Keratinocyte (primary cell): ENCODE results near the gene FREM1. TPM values are rescaled to one million over a fixed set of nuclear protein-coding genes. Genes with fewer than 3 reads are reported as not detected.

Experiments
- DNase-seq: peaks from one replicate; pipeline ENCODE4 v3.0.0-alpha.2; 2011; ENCODE audit warnings: low read depth, missing footprints, low spot score
- FAIRE-seq: peaks from 2 replicates; lab custom pipeline; 2011; peaks lifted over from hg19 to GRCh38; lab: Jason Lieb, UNC
- H2AFZ ChIP-seq: 2 replicates; pipeline ENCODE4 v1.6.0; 2012; ENCODE audit warnings: low read length, control low read depth, inconsistent platforms; ENCODE audit not compliant: control insufficient read depth
- H3K27ac ChIP-seq: 2 replicates; pipeline ENCODE4 v1.5.1; 2011; ENCODE audit warnings: low read length; ENCODE audit not compliant: control insufficient read depth, insufficient read depth
- H3K27me3 ChIP-seq: 3 replicates; pipeline ENCODE4 v1.6.0; 2011; ENCODE audit warnings: low read length; ENCODE audit not compliant: control insufficient read depth, insufficient read depth; ENCODE audit errors: extremely low read depth
- H3K36me3 ChIP-seq, 2 experiments: 2 replicates in 1 of 2; 3 replicates in 1 of 2; pipeline ENCODE4 v1.5.1; 2011; ENCODE audit warnings: low read length in 2 of 2, mild to moderate bottlenecking in 1 of 2; ENCODE audit not compliant: control insufficient read depth in 2 of 2, insufficient read depth in 2 of 2; ENCODE audit errors: extremely low read depth in 1 of 2
- H3K4me1 ChIP-seq: 3 replicates; pipeline ENCODE4 v1.5.1; 2011; ENCODE audit warnings: low read length; ENCODE audit not compliant: control insufficient read depth, insufficient read depth; ENCODE audit errors: extremely low read depth
- H3K4me2 ChIP-seq: 3 replicates; pipeline ENCODE4 v1.6.0; 2011; ENCODE audit warnings: low read depth, low read length; ENCODE audit not compliant: control insufficient read depth, insufficient read depth; ENCODE audit errors: extremely low read depth
- H3K4me3 ChIP-seq, 3 experiments: fragments of 200-600 bp in 1 of 3; sonication (generic) in 1 of 3; 2 replicates in 2 of 3; 3 replicates in 1 of 3; pipeline ENCODE4 v1.5.1; 2011 to 2016; ENCODE audit warnings: low read length in 3 of 3, mild to moderate bottlenecking in 3 of 3, control low read depth in 2 of 3, inconsistent platforms in 1 of 3, low read depth in 1 of 3, mixed read lengths in 1 of 3, mixed run types in 1 of 3, moderate library complexity in 1 of 3; ENCODE audit not compliant: control insufficient read depth in 2 of 3, insufficient read depth in 2 of 3; ENCODE audit errors: extremely low read depth in 1 of 3
- H3K79me2 ChIP-seq: 2 replicates; pipeline ENCODE4 v1.6.0; 2012; ENCODE audit warnings: low read length; ENCODE audit not compliant: control insufficient read depth, insufficient read depth
- H3K9ac ChIP-seq: 3 replicates; pipeline ENCODE4 v1.6.0; 2011; ENCODE audit warnings: low read length; ENCODE audit not compliant: control insufficient read depth, insufficient read depth; ENCODE audit errors: extremely low read depth
- H3K9me1 ChIP-seq: 3 replicates; pipeline ENCODE4 v1.6.0; 2011; ENCODE audit warnings: low read length; ENCODE audit not compliant: control insufficient read depth, insufficient read depth; ENCODE audit errors: extremely low read depth
- H3K9me3 ChIP-seq: 2 replicates; pipeline ENCODE4 v1.5.1; 2012; ENCODE audit warnings: low read depth, low read length; ENCODE audit not compliant: control insufficient read depth
- H4K20me1 ChIP-seq: 3 replicates; pipeline ENCODE4 v1.6.0; 2011; ENCODE audit warnings: low read length; ENCODE audit not compliant: control insufficient read depth, insufficient read depth; ENCODE audit errors: extremely low read depth
- EZH2 ChIP-seq: IDR thresholded peaks from one replicate; pipeline ENCODE4 v1.6.1; 2012; ENCODE audit warnings: inconsistent platforms, mild to moderate bottlenecking, low read length, moderate library complexity
- dilution Hi-C: fragments of 300-500 bp; cut with MboI; formaldehyde crosslinking; loops from one replicate; pipeline ENCODE4 v1.7.0; 2020; ENCODE audit warnings: low sequenced_read_pairs; ENCODE audit not compliant: extremely low pct_ligation_motif_present
- polyA plus RNA-seq, 5 experiments: library from polyadenylated mRNA; depleted of rRNA in 3 of 5; stranded (reverse) in 3 of 5; stranded (forward) in 1 of 5; unstranded in 1 of 5; fragments of >200 nt; gene quantifications; 1 replicate in 1 of 5; 2 replicates in 3 of 5; 3 replicates in 1 of 5; pipeline versions ENCODE4 v1.2.1 to v1.2.3, GENCODE V29; 2011 to 2012; ENCODE audit warnings: missing spikeins in 2 of 5, low read depth in 1 of 5, low replicate concordance in 1 of 5
- TF ChIP-seq, protein P1 (sequence below), 3 experiments: IDR thresholded peaks in 1 of 3; conservative IDR thresholded peaks in 1 of 3; optimal IDR thresholded peaks in 1 of 3; 2 replicates in 2 of 3; 3 replicates in 1 of 3; pipeline versions ENCODE3 to v1.5.1; 2011; ENCODE audit warnings: low read length in 3 of 3, mild to moderate bottlenecking in 3 of 3, moderate library complexity in 2 of 3, control low read depth in 1 of 3, inconsistent platforms in 1 of 3; ENCODE audit not compliant: insufficient read depth in 2 of 3; ENCODE audit errors: extremely low read depth in 1 of 3

FREM1 gene
- polyA plus RNA-seq, 1 donor (not counting 4 experiments of a cell fraction or from before 2014, with no cell fraction given), result under 0.01 TPM

DNA sequence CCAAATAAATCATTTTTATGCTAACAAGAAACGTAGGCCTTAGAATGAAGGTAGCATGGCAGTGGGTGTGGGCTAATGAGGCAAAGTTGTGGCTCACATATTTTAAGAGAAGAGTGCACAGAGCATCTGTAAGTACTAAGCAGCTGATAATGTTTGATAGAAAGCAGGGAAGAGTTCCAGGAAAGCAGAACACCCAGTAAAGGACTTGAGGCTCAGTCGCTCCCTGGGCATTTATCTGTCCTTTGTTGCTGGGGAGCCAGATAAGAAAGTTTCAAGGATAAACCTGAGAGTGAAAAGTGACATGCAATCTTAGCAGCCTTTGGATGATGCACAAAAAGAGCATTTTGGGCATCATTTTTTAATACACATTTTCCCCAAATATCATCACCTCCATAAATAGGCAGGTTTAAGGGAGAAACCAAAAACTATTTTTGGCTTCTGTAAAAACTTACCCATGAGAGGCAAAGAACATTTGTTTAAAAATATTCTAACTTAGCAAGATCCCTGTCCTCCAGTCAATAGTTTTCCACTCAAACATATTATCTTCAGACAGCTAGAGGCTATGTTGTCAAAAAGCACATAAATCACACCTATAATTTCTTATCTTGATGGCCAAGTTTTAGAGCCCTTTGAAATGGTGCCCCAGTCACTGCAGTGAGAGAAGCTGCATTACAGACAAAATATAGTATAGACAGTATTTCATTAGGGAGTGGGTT is 3.4 kb downstream of the FREM1 start:
- no peak overlapping the region for H3K27ac ChIP-seq

DNA sequence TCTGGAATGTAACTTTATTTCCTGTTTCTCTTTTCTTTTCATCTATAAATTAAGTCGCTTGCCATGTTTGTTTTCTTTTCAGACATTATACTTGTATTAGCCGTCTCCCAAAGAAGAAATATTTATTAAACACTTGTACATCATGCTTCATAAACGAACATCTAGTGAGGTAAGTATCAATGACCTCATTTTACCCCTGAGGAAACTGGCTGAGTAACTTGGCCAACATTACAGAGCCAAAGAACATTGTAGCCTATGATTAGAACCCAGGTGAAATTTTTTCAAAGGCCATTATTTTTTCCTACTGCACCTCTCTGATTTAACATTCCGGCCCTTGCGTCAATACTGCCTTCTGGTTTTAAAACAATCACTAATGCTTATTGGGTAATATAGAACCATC is 4.2 kb downstream of the FREM1 start:
- no peaks in the 10 kb centered on the region for H3K79me2 ChIP-seq
- no peak for TF ChIP-seq EZH2
- TF ChIP-seq, protein P1, sequence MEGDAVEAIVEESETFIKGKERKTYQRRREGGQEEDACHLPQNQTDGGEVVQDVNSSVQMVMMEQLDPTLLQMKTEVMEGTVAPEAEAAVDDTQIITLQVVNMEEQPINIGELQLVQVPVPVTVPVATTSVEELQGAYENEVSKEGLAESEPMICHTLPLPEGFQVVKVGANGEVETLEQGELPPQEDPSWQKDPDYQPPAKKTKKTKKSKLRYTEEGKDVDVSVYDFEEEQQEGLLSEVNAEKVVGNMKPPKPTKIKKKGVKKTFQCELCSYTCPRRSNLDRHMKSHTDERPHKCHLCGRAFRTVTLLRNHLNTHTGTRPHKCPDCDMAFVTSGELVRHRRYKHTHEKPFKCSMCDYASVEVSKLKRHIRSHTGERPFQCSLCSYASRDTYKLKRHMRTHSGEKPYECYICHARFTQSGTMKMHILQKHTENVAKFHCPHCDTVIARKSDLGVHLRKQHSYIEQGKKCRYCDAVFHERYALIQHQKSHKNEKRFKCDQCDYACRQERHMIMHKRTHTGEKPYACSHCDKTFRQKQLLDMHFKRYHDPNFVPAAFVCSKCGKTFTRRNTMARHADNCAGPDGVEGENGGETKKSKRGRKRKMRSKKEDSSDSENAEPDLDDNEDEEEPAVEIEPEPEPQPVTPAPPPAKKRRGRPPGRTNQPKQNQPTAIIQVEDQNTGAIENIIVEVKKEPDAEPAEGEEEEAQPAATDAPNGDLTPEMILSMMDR (optimal IDR thresholded peaks at IDR 0.05 in 1 of 3, IDR thresholded peaks at IDR 0.05 in 1 of 3, conservative IDR thresholded peaks at IDR 0.05 in 1 of 3; ENCODE audit: extremely low read depth in 1 of 3, insufficient read depth in 2 of 3, low read length in 3 of 3), result no peak
- no peaks in the 10 kb centered on the region for H3K4me1 ChIP-seq
- no peaks in the 10 kb centered on the region for H3K9me3 ChIP-seq
- FAIRE-seq (no peak), DNase-seq (no peak)
- H4K20me1 ChIP-seq, result no peaks in the 10 kb centered on the region
- no peak overlapping the region for H2AFZ ChIP-seq
- H3K27me3 ChIP-seq, result no peaks in the 10 kb centered on the region
- no peak overlapping the region for H3K4me2 ChIP-seq
- no peaks in the 10 kb centered on the region for H3K9me1 ChIP-seq
- no peaks in the 10 kb centered on the region for H3K36me3 ChIP-seq
- no peak overlapping the region for H3K9ac ChIP-seq
- dilution Hi-C loops, result no loop called here
- no peak overlapping the region for H3K4me3 ChIP-seq
- H3K27ac ChIP-seq, result no peak overlapping the region

More for the DNA sequence above, 3.4 kb downstream of the FREM1 start:
- Histone ChIP-seq H3K4me2 (no peak overlapping the region), H3K36me3 (no peaks in the 10 kb centered on the region), H3K4me1 (no peaks in the 10 kb centered on the region), H3K79me2 (no peaks in the 10 kb centered on the region), H4K20me1 (no peaks in the 10 kb centered on the region), H3K9ac (no peak overlapping the region), H2AFZ (no peak overlapping the region), H3K9me1 (no peaks in the 10 kb centered on the region), H3K27me3 (no peaks in the 10 kb centered on the region), H3K4me3 (no peak overlapping the region), H3K9me3 (no peaks in the 10 kb centered on the region)
- DNase-seq (no peak), FAIRE-seq (no peak)
- dilution Hi-C loops, result no loop called here
- no peak for TF ChIP-seq EZH2
- TF ChIP-seq, protein P1 (optimal IDR thresholded peaks at IDR 0.05 in 1 of 3, IDR thresholded peaks at IDR 0.05 in 1 of 3, conservative IDR thresholded peaks at IDR 0.05 in 1 of 3; ENCODE audit: extremely low read depth in 1 of 3, insufficient read depth in 2 of 3, low read length in 3 of 3), result no peak
